ENCODE data around the gene SH3YL1. TPM values are rescaled to one million over a fixed set of nuclear protein-coding genes. Genes with fewer than 3 reads are reported as not detected.
A peak's percentile ranks its signal among the peaks of the same experiment; 100 is the strongest.

SH3YL1 gene
- 10 to 100 TPM; 45.7 to 60.1 TPM for total RNA-seq
- 10 to 100 TPM; 61.3 to 62.6 TPM for polyA plus RNA-seq (ENCODE audit: insufficient read length in 2 of 2)
- long read RNA-seq, donor 1, transcript SH3YL1-227 (1 exons, 502 nt) = major isoform, 7 of 15 reads
- long read RNA-seq, donor 1, partial matches to known transcripts = 6 of 15 reads
- long read RNA-seq, donor 1, other reads (novel, unspliced or antisense) = 0 of 15 reads
- long read RNA-seq, donor 2, partial matches to known transcripts = 0 of 1 reads
- long read RNA-seq, donor 2, other reads (novel, unspliced or antisense) = 0 of 1 reads
- long read RNA-seq, donor 3 = 0 reads
- long read RNA-seq, donor 4, transcript SH3YL1-205 (9 exons, 1,695 nt) = major isoform, 9 of 351 reads
- long read RNA-seq, donor 4, transcript SH3YL1-227 (1 exons, 502 nt) = minor isoform, 7 of 351 reads
- long read RNA-seq, donor 4, partial matches to known transcripts = 230 of 351 reads
- long read RNA-seq, donor 4, other reads (novel, unspliced or antisense) = 100 of 351 reads

GRCh38 chr2:263774-264492 is at the start of gene SH3YL1:
Gene SH3YL1 (minus strand): TSS chr2:264032. CDS start chr2:263984, 48 bp downstream.
- Histone ChIP-seq H3K9me3 (ENCODE audit: control insufficient read depth, insufficient read depth, low read length) (no peaks in the 10 kb centered on the region), H3K27me3 (ENCODE audit: control insufficient read depth, insufficient read depth, low read length) (no peaks in the 10 kb centered on the region), H3K4me3 (ENCODE audit: low read depth, low read length) (peak within 1 kb of the TSS; percentile 82), H3K27ac (ENCODE audit: low read depth, low read length) (peak within 1 kb of the TSS; percentile 76), H3K36me3 (ENCODE audit: control insufficient read depth, insufficient read depth, low read length) (no peaks in the 10 kb centered on the region), H3K4me1 (ENCODE audit: control insufficient read depth, insufficient read depth, low read length) (peaks cover 20% of the 10 kb centered on the region)
- DNase-seq (ENCODE audit: low read depth in 4 of 6, low spot score in 6 of 6) = peak in 2 of 6 donors; percentile 15 to 39
- under 1% methylated on average over 75 of the region's 77 CpGs for WGBS (ENCODE audit: insufficient coverage)

GRCh38 chr2:310994-311393 is 47.2 kb upstream of the SH3YL1 start:
- no CpG with 5 or more reads among the region's 5 CpGs for WGBS (ENCODE audit: insufficient coverage)
- DNase-seq (ENCODE audit: low read depth in 4 of 6, low spot score in 6 of 6) = peak in 1 of 6 donors; percentile 57
- Histone ChIP-seq H3K27me3 (ENCODE audit: control insufficient read depth, insufficient read depth, low read length) (no peaks in the 10 kb centered on the region), H3K27ac (ENCODE audit: low read depth, low read length) (no peak overlapping the region), H3K4me1 (ENCODE audit: control insufficient read depth, insufficient read depth, low read length) (no peaks in the 10 kb centered on the region), H3K9me3 (ENCODE audit: control insufficient read depth, insufficient read depth, low read length) (no peaks in the 10 kb centered on the region), H3K36me3 (ENCODE audit: control insufficient read depth, insufficient read depth, low read length) (peaks cover 2% of the 10 kb centered on the region), H3K4me3 (ENCODE audit: low read depth, low read length) (no peak overlapping the region)

GRCh38 chr2:309954-310510 is 46.2 kb upstream of the SH3YL1 start:
- H3K4me3 ChIP-seq (ENCODE audit: low read depth, low read length) = no peak overlapping the region
- H3K9me3 ChIP-seq (ENCODE audit: control insufficient read depth, insufficient read depth, low read length) = no peaks in the 10 kb centered on the region
- H3K27ac ChIP-seq (ENCODE audit: low read depth, low read length) = no peak overlapping the region
- H3K4me1 ChIP-seq (ENCODE audit: control insufficient read depth, insufficient read depth, low read length) = no peaks in the 10 kb centered on the region
- DNase-seq (ENCODE audit: low read depth in 4 of 6, low spot score in 6 of 6) = peak in 2 of 6 donors; percentile 2 to 58
- peaks cover 2% of the 10 kb centered on the region for H3K36me3 ChIP-seq (ENCODE audit: control insufficient read depth, insufficient read depth, low read length)
- no peaks in the 10 kb centered on the region for H3K27me3 ChIP-seq (ENCODE audit: control insufficient read depth, insufficient read depth, low read length)
- WGBS (ENCODE audit: insufficient coverage) = 26% methylated on average over 4 of the region's 10 CpGs

- Histone ChIP-seq H3K4me3 (ENCODE audit: low read depth, low read length) (no peak overlapping the region), H3K4me1 (ENCODE audit: control insufficient read depth, insufficient read depth, low read length) (no peaks in the 10 kb centered on the region), H3K27ac (ENCODE audit: low read depth, low read length) (no peak overlapping the region), H3K9me3 (ENCODE audit: control insufficient read depth, insufficient read depth, low read length) (no peaks in the 10 kb centered on the region), H3K27me3 (ENCODE audit: control insufficient read depth, insufficient read depth, low read length) (no peaks in the 10 kb centered on the region), H3K36me3 (ENCODE audit: control insufficient read depth, insufficient read depth, low read length) (no peaks in the 10 kb centered on the region)
- WGBS (ENCODE audit: insufficient coverage) = 59% methylated on average over 10 of the region's 13 CpGs
- DNase-seq (ENCODE audit: low read depth in 4 of 6, low spot score in 6 of 6) = peak in 1 of 6 donors; percentile 9
Observed at GRCh38 chr2:309148-309953, 45.5 kb upstream of the SH3YL1 start.

- Histone ChIP-seq H3K36me3 (ENCODE audit: control insufficient read depth, insufficient read depth, low read length) (no peaks in the 10 kb centered on the region), H3K27me3 (ENCODE audit: control insufficient read depth, insufficient read depth, low read length) (no peaks in the 10 kb centered on the region), H3K4me1 (ENCODE audit: control insufficient read depth, insufficient read depth, low read length) (no peaks in the 10 kb centered on the region), H3K27ac (ENCODE audit: low read depth, low read length) (no peak overlapping the region), H3K4me3 (ENCODE audit: low read depth, low read length) (no peak overlapping the region), H3K9me3 (ENCODE audit: control insufficient read depth, insufficient read depth, low read length) (no peaks in the 10 kb centered on the region)
- WGBS (ENCODE audit: insufficient coverage) = 93% methylated on average over 7 of the region's 9 CpGs
- DNase-seq (ENCODE audit: low read depth in 4 of 6, low spot score in 6 of 6) = no peak
Observed at GRCh38 chr2:305366-305765, 41.5 kb upstream of the SH3YL1 start.

- Histone ChIP-seq H3K27ac (ENCODE audit: low read depth, low read length) (no peak overlapping the region), H3K27me3 (ENCODE audit: control insufficient read depth, insufficient read depth, low read length) (peaks cover 4% of the 10 kb centered on the region), H3K4me3 (ENCODE audit: low read depth, low read length) (no peak overlapping the region), H3K36me3 (ENCODE audit: control insufficient read depth, insufficient read depth, low read length) (no peaks in the 10 kb centered on the region), H3K9me3 (ENCODE audit: control insufficient read depth, insufficient read depth, low read length) (no peaks in the 10 kb centered on the region), H3K4me1 (ENCODE audit: control insufficient read depth, insufficient read depth, low read length) (no peaks in the 10 kb centered on the region)
- WGBS (ENCODE audit: insufficient coverage) = 81% methylated on average over 3 of the region's 3 CpGs
- DNase-seq (ENCODE audit: low read depth in 4 of 6, low spot score in 6 of 6) = no peak
Observed at GRCh38 chr2:296354-296753, 32.5 kb upstream of the SH3YL1 start.

- Histone ChIP-seq H3K36me3 (ENCODE audit: control insufficient read depth, insufficient read depth, low read length) (no peaks in the 10 kb centered on the region), H3K4me3 (ENCODE audit: low read depth, low read length) (no peak overlapping the region), H3K4me1 (ENCODE audit: control insufficient read depth, insufficient read depth, low read length) (no peaks in the 10 kb centered on the region), H3K27me3 (ENCODE audit: control insufficient read depth, insufficient read depth, low read length) (peaks cover 7% of the 10 kb centered on the region), H3K27ac (ENCODE audit: low read depth, low read length) (no peak overlapping the region), H3K9me3 (ENCODE audit: control insufficient read depth, insufficient read depth, low read length) (no peaks in the 10 kb centered on the region)
- no peak for DNase-seq (ENCODE audit: low read depth in 4 of 6, low spot score in 6 of 6)
- 95% methylated on average over 3 of the region's 5 CpGs for WGBS (ENCODE audit: insufficient coverage)
Observed at GRCh38 chr2:295090-295489, 31.3 kb upstream of the SH3YL1 start.

- 7% methylated on average over 10 of the region's 15 CpGs for WGBS (ENCODE audit: insufficient coverage)
- Histone ChIP-seq H3K9me3 (ENCODE audit: control insufficient read depth, insufficient read depth, low read length) (no peaks in the 10 kb centered on the region), H3K4me1 (ENCODE audit: control insufficient read depth, insufficient read depth, low read length) (peaks cover 19% of the 10 kb centered on the region), H3K36me3 (ENCODE audit: control insufficient read depth, insufficient read depth, low read length) (no peaks in the 10 kb centered on the region), H3K27me3 (ENCODE audit: control insufficient read depth, insufficient read depth, low read length) (peaks cover 37% of the 10 kb centered on the region), H3K4me3 (ENCODE audit: low read depth, low read length) (peak overlapping the region; percentile 40), H3K27ac (ENCODE audit: low read depth, low read length) (no peak overlapping the region)
- DNase-seq (ENCODE audit: low read depth in 4 of 6, low spot score in 6 of 6) = peak; percentile 35 to 90 (median 50)
Observed at GRCh38 chr2:290090-290722, 26.4 kb upstream of the SH3YL1 start.
